ENCODE results near the gene TBL3. TPM values are rescaled to one million over a fixed set of nuclear protein-coding genes. Genes with fewer than 3 reads are reported as not detected.

TBL3 gene
- total RNA-seq, 2 experiments from 2014 or later: 49.9 to 67.2 TPM

- H2AFZ ChIP-seq (ENCODE audit: low read length): peak within 1 kb of the TSS; percentile 22; the same call in 1 of the 2 replicates
- intact Hi-C loops (cut with micrococcal nuclease; ENCODE audit: unreplicated experiment): no loop called here
- no peaks in the 10 kb centered on the region for H4K20me1 ChIP-seq (ENCODE audit: insufficient read depth, low read length)
- H3K4me2 ChIP-seq (ENCODE audit: low read length): peak within 1 kb of the TSS; percentile 80
- H3K9me3 ChIP-seq (ENCODE audit: low read length): no peaks in the 10 kb centered on the region
- no peaks in the 10 kb centered on the region for H3K79me2 ChIP-seq (ENCODE audit: insufficient read depth, low read depth, low read length)
- H3K9me2 ChIP-seq (ENCODE audit: insufficient read depth, low read length): no peaks in the 10 kb centered on the region
- ChIA-PET CTCF (ENCODE audit: unreplicated experiment) (no interaction called here), POLR2A (interaction anchor here (1.9 kb wide), 1 partner anchor 24 kb away, joined by 5 read pairs; the partner anchor contains the start of gene RPS2)
- TF ChIP-seq EZH2phosphoT487 (IDR thresholded peaks at IDR 0.05; ENCODE audit: borderline replicate concordance, low read depth, low read length) (no peak), CTCF (conservative IDR thresholded peaks at IDR 0.05; ENCODE audit: low read length) (no peak)
- peaks cover 12% of the 10 kb centered on the region; the same call in 1 of the 2 replicates for H3K36me3 ChIP-seq (ENCODE audit: insufficient read depth, low read length)
- peaks cover 47% of the 10 kb centered on the region for H3K4me1 ChIP-seq (ENCODE audit: insufficient read depth, low read length, poor library complexity, severe bottlenecking)
- peak; percentile 24 for DNase-seq (ENCODE audit: low spot score)
- H3K4me3 ChIP-seq (ENCODE audit: low read depth, low read length, poor library complexity, severe bottlenecking): peak within 1 kb of the TSS; percentile 68
- peak within 1 kb of the TSS; percentile 50 for H3K27ac ChIP-seq (ENCODE audit: low read depth, low read length, poor library complexity, severe bottlenecking)
- no TSS peak for BruUV-seq (replicated peaks)
Observed at GRCh38 chr16:1989209-1990100, 17.6 kb downstream of the TBL3 start, which contains the start of gene SYNGR3. Gene SYNGR3 (plus strand): TSS chr16:1989970. CDS start chr16:1990103, 133 bp downstream.

GRCh38 chr16:1990101-1990350, 18.2 kb downstream of the TBL3 start:
- Histone ChIP-seq H3K4me1 (ENCODE audit: insufficient read depth, low read length, poor library complexity, severe bottlenecking) (peaks cover 42% of the 10 kb centered on the region), H3K9me3 (ENCODE audit: low read length) (no peaks in the 10 kb centered on the region), H3K4me3 (ENCODE audit: low read depth, low read length, poor library complexity, severe bottlenecking) (peak overlapping the region; percentile 68), H4K20me1 (ENCODE audit: insufficient read depth, low read length) (no peaks in the 10 kb centered on the region), H3K9me2 (ENCODE audit: insufficient read depth, low read length) (no peaks in the 10 kb centered on the region), H3K4me2 (ENCODE audit: low read length) (peak overlapping the region; percentile 80), H3K27ac (ENCODE audit: low read depth, low read length, poor library complexity, severe bottlenecking) (no peak overlapping the region), H3K79me2 (ENCODE audit: insufficient read depth, low read depth, low read length) (no peaks in the 10 kb centered on the region), H2AFZ (ENCODE audit: low read length) (no peak overlapping the region), H3K36me3 (ENCODE audit: insufficient read depth, low read length) (peaks cover 12% of the 10 kb centered on the region; the same call in 1 of the 2 replicates)
- TF ChIP-seq CTCF (conservative IDR thresholded peaks at IDR 0.05; ENCODE audit: low read length) (no peak), EZH2phosphoT487 (IDR thresholded peaks at IDR 0.05; ENCODE audit: borderline replicate concordance, low read depth, low read length) (no peak)
- CTCF ChIA-PET (ENCODE audit: unreplicated experiment): no interaction called here
- intact Hi-C loops (cut with micrococcal nuclease; ENCODE audit: unreplicated experiment): no loop called here
- POLR2A ChIA-PET: no interaction called here
- DNase-seq (ENCODE audit: low spot score): no peak
- BruUV-seq (replicated peaks): no TSS peak
